ENCODE results near the gene PIK3C2G. TPM values are rescaled to one million over a fixed set of nuclear protein-coding genes. Genes with fewer than 3 reads are reported as not detected.

PIK3C2G gene, protein sequence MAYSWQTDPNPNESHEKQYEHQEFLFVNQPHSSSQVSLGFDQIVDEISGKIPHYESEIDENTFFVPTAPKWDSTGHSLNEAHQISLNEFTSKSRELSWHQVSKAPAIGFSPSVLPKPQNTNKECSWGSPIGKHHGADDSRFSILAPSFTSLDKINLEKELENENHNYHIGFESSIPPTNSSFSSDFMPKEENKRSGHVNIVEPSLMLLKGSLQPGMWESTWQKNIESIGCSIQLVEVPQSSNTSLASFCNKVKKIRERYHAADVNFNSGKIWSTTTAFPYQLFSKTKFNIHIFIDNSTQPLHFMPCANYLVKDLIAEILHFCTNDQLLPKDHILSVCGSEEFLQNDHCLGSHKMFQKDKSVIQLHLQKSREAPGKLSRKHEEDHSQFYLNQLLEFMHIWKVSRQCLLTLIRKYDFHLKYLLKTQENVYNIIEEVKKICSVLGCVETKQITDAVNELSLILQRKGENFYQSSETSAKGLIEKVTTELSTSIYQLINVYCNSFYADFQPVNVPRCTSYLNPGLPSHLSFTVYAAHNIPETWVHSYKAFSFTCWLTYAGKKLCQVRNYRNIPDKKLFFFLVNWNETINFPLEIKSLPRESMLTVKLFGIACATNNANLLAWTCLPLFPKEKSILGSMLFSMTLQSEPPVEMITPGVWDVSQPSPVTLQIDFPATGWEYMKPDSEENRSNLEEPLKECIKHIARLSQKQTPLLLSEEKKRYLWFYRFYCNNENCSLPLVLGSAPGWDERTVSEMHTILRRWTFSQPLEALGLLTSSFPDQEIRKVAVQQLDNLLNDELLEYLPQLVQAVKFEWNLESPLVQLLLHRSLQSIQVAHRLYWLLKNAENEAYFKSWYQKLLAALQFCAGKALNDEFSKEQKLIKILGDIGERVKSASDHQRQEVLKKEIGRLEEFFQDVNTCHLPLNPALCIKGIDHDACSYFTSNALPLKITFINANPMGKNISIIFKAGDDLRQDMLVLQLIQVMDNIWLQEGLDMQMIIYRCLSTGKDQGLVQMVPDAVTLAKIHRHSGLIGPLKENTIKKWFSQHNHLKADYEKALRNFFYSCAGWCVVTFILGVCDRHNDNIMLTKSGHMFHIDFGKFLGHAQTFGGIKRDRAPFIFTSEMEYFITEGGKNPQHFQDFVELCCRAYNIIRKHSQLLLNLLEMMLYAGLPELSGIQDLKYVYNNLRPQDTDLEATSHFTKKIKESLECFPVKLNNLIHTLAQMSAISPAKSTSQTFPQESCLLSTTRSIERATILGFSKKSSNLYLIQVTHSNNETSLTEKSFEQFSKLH (N-terminal part only)
- total RNA-seq, result not detected in 2 replicates

DNA sequence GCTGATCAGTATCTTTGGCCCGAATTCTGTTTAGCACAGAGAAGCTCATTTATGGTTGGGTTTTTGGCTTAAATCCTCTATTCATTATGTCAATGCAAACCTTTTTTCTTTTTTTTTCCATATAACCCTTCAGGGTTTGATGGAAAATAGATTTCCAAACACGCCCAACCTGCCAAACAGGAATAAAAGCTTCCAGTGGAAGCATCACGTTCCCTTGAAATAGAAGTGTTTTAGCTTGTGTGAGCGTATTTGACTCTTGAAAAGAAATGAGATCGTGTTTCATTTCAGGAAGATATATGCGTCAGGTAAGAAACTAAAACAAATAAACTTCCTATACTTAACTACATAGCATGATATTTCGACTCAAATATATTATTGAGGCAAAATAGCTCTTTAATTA lies at the start of gene PIK3C2G:
Gene PIK3C2G (plus strand): TSS at position 246 of the 400 bp plus-strand sequence. CDS start 20,564 bp downstream, outside the sequence.

Other genes starting within 250 kb of the PIK3C2G start
- gene RERGL, start 171.3 kb upstream of the PIK3C2G start, total RNA-seq, result not detected in 2 replicates